ENCODE measurements around the gene MAPK7. TPM values are rescaled to one million over a fixed set of nuclear protein-coding genes. Genes with fewer than 3 reads are reported as not detected.
A peak's percentile ranks its signal among the peaks of the same experiment; 100 is the strongest.

MAPK7 gene
- total and polyA plus RNA-seq, 9 of the 15 experiments (the other 6 are each of a cell fraction or from before 2014, with no cell fraction given), result 0.46 to 7.5 (median 2.5) TPM

GRCh38 chr17:19362277-19363113 is 15.8 kb upstream of the MAPK7 start, which contains the start of gene B9D1 (continued):
- no peak for TF ChIP-seq ARID3A (IDR thresholded peaks at IDR 0.05; ENCODE audit: borderline replicate concordance, low read depth, low read length)
- peak; percentile 47; the same call in 1 of the 2 replicates for TF ChIP-seq CREB3L1 (IDR thresholded peaks at IDR 0.05; ENCODE audit: borderline replicate concordance, low read depth)
- TF ChIP-seq ZNF347 (CRISPR knock-in tag; IDR thresholded peaks at IDR 0.05; ENCODE audit: low read depth), result no peak
- TF ChIP-seq BRF2 (IDR thresholded peaks at IDR 0.05; ENCODE audit: borderline replicate concordance, insufficient read depth, insufficient read length), result no peak
- no peak for TF ChIP-seq PRPF4 (IDR thresholded peaks at IDR 0.05; ENCODE audit: insufficient read depth, low read depth, low read length, poor library complexity, severe bottlenecking)
- TF ChIP-seq IFI16 (CRISPR knock-in tag; IDR thresholded peaks at IDR 0.05), result no peak
- TF ChIP-seq HIVEP1 (CRISPR knock-in tag; IDR thresholded peaks at IDR 0.05), result peak; percentile 39; the same call in 1 of the 2 replicates
- no peak for TF ChIP-seq MTF1 (CRISPR knock-in tag; IDR thresholded peaks at IDR 0.05; ENCODE audit: borderline replicate concordance)
- TF ChIP-seq NFE2L1 (tag; IDR thresholded peaks at IDR 0.05; ENCODE audit: borderline replicate concordance, low read depth), result no peak
- TF ChIP-seq ZFP30 (CRISPR knock-in tag; IDR thresholded peaks at IDR 0.05; ENCODE audit: borderline replicate concordance), result no peak
- TF ChIP-seq ZNF324 (CRISPR knock-in tag; IDR thresholded peaks at IDR 0.05), result no peak
- no peak for TF ChIP-seq SIRT6 (IDR thresholded peaks at IDR 0.05; ENCODE audit: low read depth, low read length)
- peak; percentile 88 for TF ChIP-seq ZBTB2 (IDR thresholded peaks at IDR 0.05)
- TF ChIP-seq C11orf30 (IDR thresholded peaks at IDR 0.05; ENCODE audit: low read depth), result peak; percentile 41
- TF ChIP-seq ELF4 (CRISPR knock-in tag; IDR thresholded peaks at IDR 0.05), result no peak
- no peak for TF ChIP-seq TAL1 (IDR thresholded peaks at IDR 0.05)
- no peak for TF ChIP-seq ZC3H4 (CRISPR knock-in tag; IDR thresholded peaks at IDR 0.05; ENCODE audit: borderline replicate concordance)
- peak; percentile 32 for TF ChIP-seq TAF1 (IDR thresholded peaks at IDR 0.05; ENCODE audit: control insufficient read depth, extremely low read depth, insufficient read depth, low read length, severe bottlenecking)
- no peak for TF ChIP-seq SMAD4 (CRISPR knock-in tag; conservative IDR thresholded peaks at IDR 0.05)
- TF ChIP-seq COPS2 (conservative IDR thresholded peaks at IDR 0.05), result no peak
- no peak for TF ChIP-seq ZNF140 (CRISPR knock-in tag; IDR thresholded peaks at IDR 0.05)
- TF ChIP-seq TCF3 (CRISPR knock-in tag; IDR thresholded peaks at IDR 0.05), result no peak

Measured in K562 (cell line).